Purkinje cell (primary cell): Measurements from ENCODE around the gene RERE. TPM values are rescaled to one million over a fixed set of nuclear protein-coding genes. Genes with fewer than 3 reads are reported as not detected.

ENCODE experiments used
- polyA plus RNA-seq: library from polyadenylated mRNA; unstranded; fragments of >200 nt; fragmentation: Nextera tagmentation; gene quantifications from 2 replicates; pipeline ENCODE4 v1.2.1, GENCODE V29; 2014

The RERE gene
- polyA plus RNA-seq, result 14.8 and 15.0 TPM in 2 replicates

GRCh38 chr1:8817412-8818324, at the start of gene RERE:
TSS of gene RERE (minus strand) at chr1:8817640.

GRCh38 chr1:8317647-8318381, 499.6 kb downstream of the RERE start, which contains the start of gene SLC45A1:
TSS of gene SLC45A1 (plus strand) at chr1:8318114. CDS start at chr1:8324330, 6,216 bp downstream.

Other genes with a start within 250 kb of the RERE start
- 109 and 191 TPM in 2 replicates for gene ENO1, start 61.0 kb upstream of the RERE start, polyA plus RNA-seq
- gene CA6, start 128.2 kb upstream of the RERE start, polyA plus RNA-seq, result not detected in 2 replicates
- not detected in 2 replicates for gene SLC2A7, start 208.8 kb upstream of the RERE start, polyA plus RNA-seq